HepG2 (cell line): ENCODE measurements around the gene MZF1. TPM values are rescaled to one million over a fixed set of nuclear protein-coding genes. Genes with fewer than 3 reads are reported as not detected.
A peak's percentile ranks its signal among the peaks of the same experiment; 100 is the strongest.

Source experiments
- BRF2 ChIP-seq: sonication (generic); formaldehyde crosslinking; IDR thresholded peaks from 2 replicates; pipeline ENCODE4 v1.8.1; 2022; ENCODE audit warnings: mild to moderate bottlenecking, missing genetic modification reagents
- FOXJ3 ChIP-seq: sonication (generic); formaldehyde crosslinking; IDR thresholded peaks from 2 replicates; pipeline ENCODE4 v1.4.0; 2020; ENCODE audit warnings: missing genetic modification reagents, mild to moderate bottlenecking, borderline replicate concordance
- HCFC1 ChIP-seq: fragments of 150-350 bp; IDR thresholded peaks from 2 replicates; pipeline ENCODE4 v1.6.1; 2014; ENCODE audit warnings: low read depth, low read length
- LBX2 ChIP-seq: sonication (generic); formaldehyde crosslinking; IDR thresholded peaks from 2 replicates; pipeline ENCODE4 v1.5.0; 2020; ENCODE audit warnings: missing genetic modification reagents, mild to moderate bottlenecking, borderline replicate concordance
- MAZ ChIP-seq, 2 experiments: sonication (generic) in 1 of 2; formaldehyde crosslinking in 1 of 2; IDR thresholded peaks; 2 replicates each; pipeline versions ENCODE4 v1.5.0 to v1.6.1; 2012 to 2020; ENCODE audit warnings: low read depth in 2 of 2, mild to moderate bottlenecking in 2 of 2, borderline replicate concordance in 1 of 2, improper control_type of control experiment in 1 of 2, low read length in 1 of 2, missing genetic modification reagents in 1 of 2, moderate library complexity in 1 of 2
- PHB2 ChIP-seq: fragments of 450-650 bp; IDR thresholded peaks from 2 replicates; pipeline ENCODE4 v1.6.1; 2018; ENCODE audit not compliant: partially characterized antibody
- PLRG1 ChIP-seq: fragments of 450-650 bp; conservative IDR thresholded peaks from 2 replicates; pipeline ENCODE4 v1.6.1; 2016
- POGK ChIP-seq: sonication (generic); formaldehyde crosslinking; conservative IDR thresholded peaks from 2 replicates; pipeline ENCODE4 v1.8.0; 2022; ENCODE audit warnings: mild to moderate bottlenecking, moderate library complexity, missing genetic modification reagents
- RFX3 ChIP-seq: IDR thresholded peaks from 2 replicates; pipeline ENCODE4 v1.6.1; 2016; ENCODE audit warnings: missing biosample characterization, missing genetic modification reagents
- SMAD3 ChIP-seq: sonication (generic); formaldehyde crosslinking; IDR thresholded peaks from 2 replicates; pipeline ENCODE4 v1.4.0; 2020; ENCODE audit warnings: missing genetic modification reagents
- TBX3 ChIP-seq: fragments of 450-650 bp; IDR thresholded peaks from 2 replicates; pipeline ENCODE4 v1.6.1; 2017; ENCODE audit warnings: antibody characterized with exemption, mild to moderate bottlenecking, inconsistent platforms, borderline replicate concordance
- TOE1 ChIP-seq: sonication (generic); formaldehyde crosslinking; IDR thresholded peaks from 2 replicates; pipeline ENCODE4 v1.4.0; 2020; ENCODE audit warnings: mild to moderate bottlenecking, missing genetic modification reagents
- ZBTB43 ChIP-seq: sonication (generic); formaldehyde crosslinking; conservative IDR thresholded peaks from 2 replicates; pipeline ENCODE4 v1.4.0; 2020; ENCODE audit warnings: missing genetic modification reagents
- ZKSCAN1 ChIP-seq: fragments of 150-350 bp; IDR thresholded peaks from 2 replicates; pipeline ENCODE4 v1.6.1; 2014; ENCODE audit warnings: low read length
- ZNF280D ChIP-seq: sonication (generic); formaldehyde crosslinking; IDR thresholded peaks from 2 replicates; pipeline ENCODE4 v1.5.1; 2020; ENCODE audit warnings: mild to moderate bottlenecking, missing genetic modification reagents
- ZNF383 ChIP-seq: sonication (generic); formaldehyde crosslinking; IDR thresholded peaks from 2 replicates; pipeline ENCODE4 v1.4.0; 2020; ENCODE audit warnings: missing genetic modification reagents, mild to moderate bottlenecking, borderline replicate concordance
- ZNF510 ChIP-seq: sonication (generic); formaldehyde crosslinking; IDR thresholded peaks from 2 replicates; pipeline ENCODE4 v1.4.0; 2020; ENCODE audit warnings: low read depth, mild to moderate bottlenecking, missing genetic modification reagents
- ZNF543 ChIP-seq: sonication (generic); formaldehyde crosslinking; IDR thresholded peaks from 2 replicates; pipeline ENCODE4 v1.4.0; 2020; ENCODE audit warnings: mild to moderate bottlenecking, missing genetic modification reagents
- ZNF703 ChIP-seq: sonication (generic); formaldehyde crosslinking; IDR thresholded peaks from 2 replicates; pipeline ENCODE4 v1.5.1; 2020; ENCODE audit warnings: missing genetic modification reagents, mild to moderate bottlenecking, moderate library complexity, borderline replicate concordance
- polyA plus RNA-seq, 8 experiments: library from polyadenylated mRNA; depleted of rRNA in 3 of 8; stranded (reverse) in 7 of 8; unstranded in 1 of 8; fragments of >200 nt; fragmentation: Illumina TruSeq in 4 of 8; extraction: Trizol in 4 of 8; gene quantifications; 2 replicates each; pipeline versions ENCODE4 v1.2.1 to v1.2.3, GENCODE V29; 2011 to 2016; ENCODE audit warnings: low read depth in 4 of 8, missing spikeins in 1 of 8, mixed read lengths in 1 of 8; ENCODE audit not compliant: insufficient read depth in 1 of 8
- total RNA-seq, 5 experiments: library from RNA; depleted of rRNA; stranded (reverse); fragments of >200 nt; fragmentation: Illumina TruSeq; extraction: Trizol; gene quantifications; 2 replicates each; pipeline ENCODE4 v1.2.3, GENCODE V29; 2016; ENCODE audit warnings: low read depth in 1 of 5

MZF1 gene
- total and polyA plus RNA-seq, 2 of the 13 experiments (the other 11 are each of a cell fraction or from before 2014, with no cell fraction given), result 3.1 to 8.1 TPM

GRCh38 chr19:58559275-58560006 is 13.7 kb downstream of the MZF1 start (continued):
- TF ChIP-seq ZNF383 (CRISPR knock-in tag), result peak; percentile 64; the same call in 1 of the 2 replicates
- 0 out of 2 replicates have a peak, but pooled peaks have one; percentile 66 for TF ChIP-seq MAZ (IDR thresholded peaks at IDR 0.05; ENCODE audit: borderline replicate concordance, low read depth, low read length)
- peak; percentile 50; the same call in 1 of the 2 replicates for TF ChIP-seq MAZ (CRISPR knock-in tag; IDR thresholded peaks at IDR 0.05; ENCODE audit: low read depth)
- TF ChIP-seq PHB2, result no peak
- no peak for TF ChIP-seq ZBTB43 (CRISPR knock-in tag)
- TF ChIP-seq ZKSCAN1, result no peak
- TF ChIP-seq ZNF703 (CRISPR knock-in tag), result no peak
- no peak for TF ChIP-seq TBX3
- TF ChIP-seq ZNF543, result no peak; the same call in 1 of the 2 replicates
- no peak for TF ChIP-seq TOE1 (CRISPR knock-in tag)
- TF ChIP-seq PLRG1, result no peak
- TF ChIP-seq ZNF510 (CRISPR knock-in tag), result peak; percentile 58; the same call in 1 of the 2 replicates
- TF ChIP-seq POGK, result 0 out of 2 replicates have a peak, but pooled peaks have one; percentile 24
- TF ChIP-seq RFX3 (CRISPR knock-in tag), result peak; percentile 50; the same call in 1 of the 2 replicates
- peak; percentile 56; the same call in 1 of the 2 replicates for TF ChIP-seq BRF2
- peak; percentile 50; the same call in 1 of the 2 replicates for TF ChIP-seq HCFC1
- TF ChIP-seq SMAD3 (CRISPR knock-in tag), result peak; percentile 75; the same call in 1 of the 2 replicates
- TF ChIP-seq LBX2 (CRISPR knock-in tag), result no peak
- TF ChIP-seq FOXJ3 (CRISPR knock-in tag), result no peak
- 0 out of 2 replicates have a peak, but pooled peaks have one; percentile 42 for TF ChIP-seq ZNF280D (CRISPR knock-in tag)
